ENCODE measurements around the gene OR6Q1. TPM values are rescaled to one million over a fixed set of nuclear protein-coding genes. Genes with fewer than 3 reads are reported as not detected.
"Not testable (repeated sequence)": the region's sequence is repeated elsewhere in the genome, so short reads cannot be mapped to it uniquely, and the experiment has no call there.

The OR6Q1 gene, protein sequence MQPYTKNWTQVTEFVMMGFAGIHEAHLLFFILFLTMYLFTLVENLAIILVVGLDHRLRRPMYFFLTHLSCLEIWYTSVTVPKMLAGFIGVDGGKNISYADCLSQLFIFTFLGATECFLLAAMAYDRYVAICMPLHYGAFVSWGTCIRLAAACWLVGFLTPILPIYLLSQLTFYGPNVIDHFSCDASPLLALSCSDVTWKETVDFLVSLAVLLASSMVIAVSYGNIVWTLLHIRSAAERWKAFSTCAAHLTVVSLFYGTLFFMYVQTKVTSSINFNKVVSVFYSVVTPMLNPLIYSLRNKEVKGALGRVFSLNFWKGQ
- total RNA-seq, result not detected in 3 replicates

DNA sequence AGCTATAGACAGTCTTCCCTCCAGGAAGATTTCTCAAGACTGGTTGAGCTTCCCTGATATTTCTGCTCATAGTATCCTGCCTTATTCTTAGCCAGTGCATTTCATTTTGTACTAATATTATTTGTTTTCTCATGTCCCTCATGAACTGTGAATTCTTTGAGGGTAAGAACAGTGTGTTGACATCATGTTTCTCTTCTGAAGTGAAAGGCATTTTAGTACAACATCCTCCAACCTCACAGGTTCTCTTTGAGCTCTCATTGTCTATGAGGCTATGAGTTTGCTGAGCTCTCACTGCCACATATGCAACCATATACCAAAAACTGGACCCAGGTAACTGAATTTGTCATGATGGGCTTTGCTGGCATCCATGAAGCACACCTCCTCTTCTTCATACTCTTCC is at the start of gene OR6Q1:
OR6Q1 (plus strand) TSS at position 301 of the 400 bp plus-strand sequence; CDS start at position 301, 0 bp downstream.
- Mint-ChIP-seq H3K27ac (no peak within 1 kb of the TSS), H3K4me3 (no peak within 1 kb of the TSS), H3K36me3 (no peaks in the 10 kb centered on the region), H3K4me1 (no peaks in the 10 kb centered on the region), H3K9me3 (peaks cover 28% of the 10 kb centered on the region), H3K27me3 (ENCODE audit: low read depth) (no peaks in the 10 kb centered on the region)
- TF ChIP-seq, protein P1, sequence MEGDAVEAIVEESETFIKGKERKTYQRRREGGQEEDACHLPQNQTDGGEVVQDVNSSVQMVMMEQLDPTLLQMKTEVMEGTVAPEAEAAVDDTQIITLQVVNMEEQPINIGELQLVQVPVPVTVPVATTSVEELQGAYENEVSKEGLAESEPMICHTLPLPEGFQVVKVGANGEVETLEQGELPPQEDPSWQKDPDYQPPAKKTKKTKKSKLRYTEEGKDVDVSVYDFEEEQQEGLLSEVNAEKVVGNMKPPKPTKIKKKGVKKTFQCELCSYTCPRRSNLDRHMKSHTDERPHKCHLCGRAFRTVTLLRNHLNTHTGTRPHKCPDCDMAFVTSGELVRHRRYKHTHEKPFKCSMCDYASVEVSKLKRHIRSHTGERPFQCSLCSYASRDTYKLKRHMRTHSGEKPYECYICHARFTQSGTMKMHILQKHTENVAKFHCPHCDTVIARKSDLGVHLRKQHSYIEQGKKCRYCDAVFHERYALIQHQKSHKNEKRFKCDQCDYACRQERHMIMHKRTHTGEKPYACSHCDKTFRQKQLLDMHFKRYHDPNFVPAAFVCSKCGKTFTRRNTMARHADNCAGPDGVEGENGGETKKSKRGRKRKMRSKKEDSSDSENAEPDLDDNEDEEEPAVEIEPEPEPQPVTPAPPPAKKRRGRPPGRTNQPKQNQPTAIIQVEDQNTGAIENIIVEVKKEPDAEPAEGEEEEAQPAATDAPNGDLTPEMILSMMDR (IDR thresholded peaks at IDR 0.05; ENCODE audit: unreplicated experiment), result no peak
- DNase-seq (ENCODE audit: low spot score in 2 of 2, unreplicated experiment in 2 of 2), result no peak

DNA sequence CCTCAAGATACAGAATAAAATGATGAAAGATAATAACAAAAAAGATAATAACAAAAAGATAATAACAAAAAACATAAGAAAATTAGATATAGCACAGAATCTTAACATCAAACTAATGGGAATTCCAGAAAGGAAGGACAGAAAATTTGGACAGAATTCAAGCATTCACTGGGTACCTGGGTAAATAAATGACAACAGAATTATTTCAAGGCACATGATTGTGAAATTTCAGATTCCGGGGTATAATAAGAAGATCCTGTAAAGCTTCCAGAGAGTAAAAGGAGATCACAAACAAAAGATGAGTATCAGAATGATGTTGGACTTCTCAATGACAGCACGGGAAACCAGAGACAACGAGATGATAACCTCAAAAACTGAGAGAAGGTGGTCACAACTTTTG is 49.2 kb upstream of the OR6Q1 start:
- Mint-ChIP-seq H3K9me3 (no peaks in the 10 kb centered on the region), H3K36me3 (no peaks in the 10 kb centered on the region), H3K4me1 (no peaks in the 10 kb centered on the region), H3K27ac (no peak overlapping the region), H3K27me3 (ENCODE audit: low read depth) (peaks cover 7% of the 10 kb centered on the region), H3K4me3 (no peak overlapping the region)
- TF ChIP-seq, protein P1 (IDR thresholded peaks at IDR 0.05; ENCODE audit: unreplicated experiment), result no peak
- DNase-seq (ENCODE audit: low spot score in 2 of 2, unreplicated experiment in 2 of 2), result no peak

DNA sequence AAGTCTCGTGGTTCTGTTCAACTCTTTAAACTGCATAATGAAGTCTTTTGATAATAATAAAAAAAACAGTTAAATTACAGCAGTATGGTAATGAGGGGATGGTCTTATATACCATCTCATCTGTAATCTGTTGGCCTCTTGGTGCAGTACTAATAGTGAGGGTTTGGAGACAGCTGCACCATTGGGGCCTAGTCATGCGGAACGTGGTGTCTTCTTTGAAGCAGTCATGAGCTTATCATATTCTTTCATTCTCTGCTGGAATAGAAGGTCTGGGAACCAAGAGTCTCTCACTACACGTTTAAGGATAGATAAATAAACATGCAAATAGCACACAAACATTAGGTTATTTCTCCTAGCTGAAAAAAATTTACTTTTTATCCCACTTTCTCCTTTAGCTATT is 48.0 kb upstream of the OR6Q1 start:
- no peak for DNase-seq (ENCODE audit: low spot score in 2 of 2, unreplicated experiment in 2 of 2)
- H3K4me1 Mint-ChIP-seq, result no peaks in the 10 kb centered on the region
- TF ChIP-seq, protein P1 (IDR thresholded peaks at IDR 0.05; ENCODE audit: unreplicated experiment), result no peak
- H3K27ac Mint-ChIP-seq, result no peak overlapping the region
- no peaks in the 10 kb centered on the region for H3K36me3 Mint-ChIP-seq
- H3K27me3 Mint-ChIP-seq (ENCODE audit: low read depth), result peaks cover 7% of the 10 kb centered on the region
- H3K9me3 Mint-ChIP-seq, result peaks cover 8% of the 10 kb centered on the region
- no peak overlapping the region for H3K4me3 Mint-ChIP-seq

DNA sequence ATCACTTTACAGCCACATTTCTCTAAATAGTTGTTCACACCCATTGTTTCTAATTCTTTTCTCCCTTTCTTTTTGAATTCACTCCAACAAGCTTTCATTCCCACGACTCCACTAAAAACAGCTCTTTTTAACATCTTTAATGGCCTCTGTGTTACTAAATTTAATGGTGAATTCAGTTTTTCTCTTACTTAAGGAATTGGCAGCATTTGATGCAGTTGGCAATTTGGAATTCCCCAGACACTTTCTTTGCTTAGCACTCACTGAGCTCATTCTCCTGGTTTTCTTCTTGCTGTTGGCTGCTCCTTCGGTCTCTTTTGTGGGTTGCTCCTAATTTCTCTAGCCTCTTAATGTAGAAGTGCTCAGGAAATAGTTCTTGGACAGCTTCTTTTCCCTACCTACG is 47.6 kb upstream of the OR6Q1 start:
- TF ChIP-seq, protein P1 (IDR thresholded peaks at IDR 0.05; ENCODE audit: unreplicated experiment), result no peak
- no peaks in the 10 kb centered on the region for H3K36me3 Mint-ChIP-seq

DNA sequence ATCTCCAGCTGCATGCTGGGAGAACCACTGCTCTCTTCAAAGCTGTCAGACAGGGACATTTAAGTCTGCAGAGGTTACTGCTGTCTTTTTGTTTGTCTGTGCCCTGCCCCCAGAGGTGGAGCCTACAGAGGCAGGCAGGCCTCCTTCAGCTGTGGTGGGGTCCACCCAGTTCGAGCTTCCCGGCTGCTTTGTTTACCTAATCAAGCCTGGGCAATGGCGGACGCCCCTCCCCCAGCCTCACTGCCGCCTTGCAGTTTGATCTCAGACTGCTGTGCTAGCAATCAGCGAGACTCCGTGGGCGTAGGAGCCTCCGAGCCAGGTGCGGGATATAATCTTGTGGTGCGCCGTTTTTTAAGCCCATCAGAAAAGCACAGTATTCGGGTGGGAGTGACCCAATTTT is 31.2 kb upstream of the OR6Q1 start:
- H3K4me1 Mint-ChIP-seq; H3K9me3 Mint-ChIP-seq; DNase-seq (ENCODE audit: low spot score in 2 of 2, unreplicated experiment in 2 of 2); H3K27ac Mint-ChIP-seq; H3K4me3 Mint-ChIP-seq; H3K36me3 Mint-ChIP-seq: not testable (repeated sequence)
- peaks cover 10% of the 10 kb centered on the region for H3K27me3 Mint-ChIP-seq (ENCODE audit: low read depth)

More for the DNA sequence above, 47.6 kb upstream of the OR6Q1 start:
- peaks cover 12% of the 10 kb centered on the region for H3K9me3 Mint-ChIP-seq
- peaks cover 7% of the 10 kb centered on the region for H3K27me3 Mint-ChIP-seq (ENCODE audit: low read depth)
- no peak for DNase-seq (ENCODE audit: low spot score in 2 of 2, unreplicated experiment in 2 of 2)
- H3K27ac Mint-ChIP-seq, result no peak overlapping the region
- no peaks in the 10 kb centered on the region for H3K4me1 Mint-ChIP-seq
- no peak overlapping the region for H3K4me3 Mint-ChIP-seq

DNA sequence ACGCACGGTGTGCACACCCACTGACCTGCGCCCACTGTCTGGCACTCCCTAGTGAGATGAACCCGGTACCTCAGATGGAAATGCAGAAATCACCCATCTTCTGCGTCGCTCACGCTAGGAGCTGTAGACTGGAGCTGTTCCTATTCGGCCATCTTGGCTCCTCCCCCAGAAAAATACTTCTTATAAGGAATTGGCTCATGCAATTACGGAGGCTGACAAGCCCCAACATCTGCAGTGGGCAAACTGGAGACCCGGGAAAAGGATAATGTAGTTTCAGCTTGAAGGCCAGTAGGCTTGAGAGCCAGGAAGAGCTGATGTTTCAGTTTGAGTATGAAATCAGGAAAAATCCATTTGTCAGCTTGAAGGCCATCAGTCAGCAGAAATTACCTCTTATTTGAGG is 30.7 kb upstream of the OR6Q1 start:
- not testable (repeated sequence) for H3K36me3 Mint-ChIP-seq; H3K9me3 Mint-ChIP-seq; H3K27ac Mint-ChIP-seq; DNase-seq (ENCODE audit: low spot score in 2 of 2, unreplicated experiment in 2 of 2); H3K4me3 Mint-ChIP-seq; H3K4me1 Mint-ChIP-seq
- peaks cover 10% of the 10 kb centered on the region for H3K27me3 Mint-ChIP-seq (ENCODE audit: low read depth)

Measured in mesothelial cell of epicardium (in vitro differentiated cells).